Smooth muscle cell (in vitro differentiated cells): ENCODE measurements around the gene KLF13. TPM values are rescaled to one million over a fixed set of nuclear protein-coding genes. Genes with fewer than 3 reads are reported as not detected.
A peak's percentile ranks its signal among the peaks of the same experiment; 100 is the strongest.

ENCODE experiments used
- DNase-seq: peaks from one replicate; lab custom pipeline; 2025; ENCODE audit not compliant: unreplicated experiment; lab: John Stamatoyannopoulos, UW
- H2AFZ ChIP-seq: fragments of 200-600 bp; sonication (generic); 2 replicates; pipeline ENCODE4 v1.6.0; 2016; ENCODE audit warnings: antibody characterized with exemption, low read depth, mild to moderate bottlenecking
- H3F3A ChIP-seq: fragments of 200-600 bp; sonication (generic); 2 replicates; pipeline ENCODE4 v1.6.0; 2017; ENCODE audit warnings: antibody characterized with exemption, low read depth
- H3K27ac ChIP-seq: fragments of 200-600 bp; sonication (generic); 2 replicates; pipeline ENCODE4 v1.5.1; 2016; ENCODE audit warnings: low read depth, mild to moderate bottlenecking
- H3K27me3 ChIP-seq: fragments of 200-600 bp; sonication (generic); 2 replicates; pipeline ENCODE4 v1.6.1; 2016; ENCODE audit warnings: low read depth, mild to moderate bottlenecking
- H3K36me3 ChIP-seq: fragments of 200-600 bp; sonication (generic); 2 replicates; pipeline ENCODE4 v1.5.1; 2016; ENCODE audit warnings: low read depth
- H3K4me1 ChIP-seq: fragments of 200-600 bp; sonication (generic); 2 replicates; pipeline ENCODE4 v1.5.1; 2016; ENCODE audit warnings: low read depth
- H3K4me2 ChIP-seq: fragments of 200-600 bp; sonication (generic); 2 replicates; pipeline ENCODE4 v1.6.0; 2016; ENCODE audit warnings: mild to moderate bottlenecking
- H3K4me3 ChIP-seq: fragments of 200-600 bp; sonication (generic); 2 replicates; pipeline ENCODE4 v1.5.1; 2016; ENCODE audit warnings: mild to moderate bottlenecking
- H3K79me2 ChIP-seq: fragments of 200-600 bp; sonication (generic); 2 replicates; pipeline ENCODE4 v1.6.0; 2016; ENCODE audit warnings: low read depth, mild to moderate bottlenecking
- H3K9ac ChIP-seq: fragments of 200-600 bp; sonication (generic); 2 replicates; pipeline ENCODE4 v1.6.0; 2016; ENCODE audit warnings: low read depth
- H3K9me3 ChIP-seq: fragments of 200-600 bp; sonication (generic); replicated peaks from 2 replicates; pipeline ENCODE4 v1.5.1; 2016; ENCODE audit warnings: low read depth
- H4K20me1 ChIP-seq: fragments of 200-600 bp; sonication (generic); 2 replicates; pipeline ENCODE4 v1.6.0; 2016; ENCODE audit warnings: low read depth
- CTCF ChIP-seq: fragments of 200-600 bp; sonication (generic); IDR thresholded peaks from 2 replicates; pipeline ENCODE4 v1.5.1; 2017; ENCODE audit warnings: borderline replicate concordance, mild to moderate bottlenecking, antibody characterized with exemption; ENCODE audit not compliant: insufficient read depth, poor library complexity, severe bottlenecking
- WGBS: methylation state at CpG from one replicate; pipeline ENCODE4 v1.1.7; 2016; ENCODE audit warnings: low lambda C conversion rate; 5-methylcytosine and 5-hydroxymethylcytosine counted together
- polyA plus RNA-seq: library from polyadenylated mRNA; unstranded; fragments of >200 nt; fragmentation: Nextera tagmentation; extraction: Ambion mirVana; gene quantifications from 2 replicates; pipeline ENCODE4 v1.2.1, GENCODE V29; 2016
- total RNA-seq: library from RNA; depleted of rRNA; stranded (reverse); fragments of >200 nt; gene quantifications from 2 replicates; pipeline ENCODE4 v1.2.3, GENCODE V29; 2014

The KLF13 gene
- total and polyA plus RNA-seq, 2 experiments from 2014 or later, result 42.1 to 74.2 TPM

- peaks cover 5% of the 10 kb centered on the region for H3K79me2 ChIP-seq
- 76% methylated on average over 6 of the region's 6 CpGs for WGBS
- H4K20me1 ChIP-seq, result peaks cover 6% of the 10 kb centered on the region
- H3F3A ChIP-seq, result peaks cover 6% of the 10 kb centered on the region
- no peak for TF ChIP-seq CTCF
- no peak for DNase-seq
- H3K4me2 ChIP-seq, result no peak overlapping the region
- no peaks in the 10 kb centered on the region for H3K27me3 ChIP-seq
- H2AFZ ChIP-seq, result no peak overlapping the region
- no peak overlapping the region for H3K9ac ChIP-seq
- H3K4me1 ChIP-seq, result no peaks in the 10 kb centered on the region
- H3K9me3 ChIP-seq, result no peaks in the 10 kb centered on the region
- no peak overlapping the region for H3K4me3 ChIP-seq
- peaks cover 3% of the 10 kb centered on the region for H3K36me3 ChIP-seq
- no peak overlapping the region for H3K27ac ChIP-seq
These were observed 56.5 kb downstream of the KLF13 start for GRCh38 chr15:31383139-31383538.

GRCh38 chr15:31384568-31384967, 57.9 kb downstream of the KLF13 start:
- Histone ChIP-seq H3F3A (peaks cover 6% of the 10 kb centered on the region), H2AFZ (no peak overlapping the region), H3K27me3 (no peaks in the 10 kb centered on the region), H3K79me2 (no peaks in the 10 kb centered on the region), H3K4me2 (no peak overlapping the region), H3K4me3 (no peak overlapping the region), H3K27ac (no peak overlapping the region), H3K4me1 (no peaks in the 10 kb centered on the region), H3K36me3 (peaks cover 3% of the 10 kb centered on the region), H4K20me1 (no peaks in the 10 kb centered on the region), H3K9ac (no peak overlapping the region), H3K9me3 (no peaks in the 10 kb centered on the region)
- no peak for DNase-seq
- 88% methylated on average over 4 of the region's 4 CpGs for WGBS
- TF ChIP-seq CTCF, result no peak

GRCh38 chr15:31385736-31386135, 59.1 kb downstream of the KLF13 start:
- no peaks in the 10 kb centered on the region for H4K20me1 ChIP-seq
- no peak overlapping the region for H3K9ac ChIP-seq
- no peak overlapping the region for H3K27ac ChIP-seq
- no peak overlapping the region for H3K4me3 ChIP-seq
- WGBS, result 94% methylated on average over 3 of the region's 3 CpGs
- no peak overlapping the region for H2AFZ ChIP-seq
- no peak for DNase-seq
- no peaks in the 10 kb centered on the region for H3K4me1 ChIP-seq
- no peaks in the 10 kb centered on the region for H3K27me3 ChIP-seq
- peaks cover 14% of the 10 kb centered on the region for H3F3A ChIP-seq
- H3K36me3 ChIP-seq, result no peaks in the 10 kb centered on the region
- no peaks in the 10 kb centered on the region for H3K79me2 ChIP-seq
- H3K4me2 ChIP-seq, result no peak overlapping the region
- TF ChIP-seq CTCF, result no peak
- H3K9me3 ChIP-seq, result no peaks in the 10 kb centered on the region

- peak overlapping the region; percentile 51 for H3K27ac ChIP-seq
- H3K9ac ChIP-seq, result no peak overlapping the region
- no peaks in the 10 kb centered on the region for H3K27me3 ChIP-seq
- H3K9me3 ChIP-seq, result no peaks in the 10 kb centered on the region
- H2AFZ ChIP-seq, result no peak overlapping the region
- H3K4me3 ChIP-seq, result no peak overlapping the region
- H3K36me3 ChIP-seq, result no peaks in the 10 kb centered on the region
- H3F3A ChIP-seq, result peaks cover 15% of the 10 kb centered on the region
- H3K4me1 ChIP-seq, result no peaks in the 10 kb centered on the region
- TF ChIP-seq CTCF, result no peak
- H4K20me1 ChIP-seq, result no peaks in the 10 kb centered on the region
- no peak overlapping the region for H3K4me2 ChIP-seq
- no peak for DNase-seq
- no peaks in the 10 kb centered on the region for H3K79me2 ChIP-seq
- WGBS, result 74% methylated on average over 2 of the region's 2 CpGs
These were observed 60.5 kb downstream of the KLF13 start for GRCh38 chr15:31387092-31387478.
